ENCODE measurements around the gene MRPS7. TPM values are rescaled to one million over a fixed set of nuclear protein-coding genes. Genes with fewer than 3 reads are reported as not detected.
"Not testable (repeated sequence)": the region's sequence is repeated elsewhere in the genome, so short reads cannot be mapped to it uniquely, and the experiment has no call there.

MRPS7 gene
- total RNA-seq, 2 donors from 2014 or later: 40.8 to 45.3 TPM

GRCh38 chr17:75288770-75289114, 27.1 kb downstream of the MRPS7 start:
- H3K27me3 ChIP-seq (replicated peaks; ENCODE audit: insufficient read depth): no peaks in the 10 kb centered on the region
- DNase-seq (ENCODE audit: low spot score): no peak
- TF ChIP-seq CTCF (IDR thresholded peaks at IDR 0.05) (no peak), POLR2AphosphoS5 (IDR thresholded peaks at IDR 0.05) (no peak), POLR2A (IDR thresholded peaks at IDR 0.05) (no peak)
- 2% methylated on average over 13 of the region's 14 CpGs for WGBS
- H3K27ac ChIP-seq: peak overlapping the region; percentile 84 to 88
- no peaks in the 10 kb centered on the region for H3K9me3 ChIP-seq
- no peaks in the 10 kb centered on the region for H3K36me3 ChIP-seq
- H3K4me1 ChIP-seq (replicated peaks): no peaks in the 10 kb centered on the region
- H3K4me3 ChIP-seq: peak overlapping the region; percentile 66 to 69
- intact Hi-C loops (cut with DNase I): no loop called here

DNA sequence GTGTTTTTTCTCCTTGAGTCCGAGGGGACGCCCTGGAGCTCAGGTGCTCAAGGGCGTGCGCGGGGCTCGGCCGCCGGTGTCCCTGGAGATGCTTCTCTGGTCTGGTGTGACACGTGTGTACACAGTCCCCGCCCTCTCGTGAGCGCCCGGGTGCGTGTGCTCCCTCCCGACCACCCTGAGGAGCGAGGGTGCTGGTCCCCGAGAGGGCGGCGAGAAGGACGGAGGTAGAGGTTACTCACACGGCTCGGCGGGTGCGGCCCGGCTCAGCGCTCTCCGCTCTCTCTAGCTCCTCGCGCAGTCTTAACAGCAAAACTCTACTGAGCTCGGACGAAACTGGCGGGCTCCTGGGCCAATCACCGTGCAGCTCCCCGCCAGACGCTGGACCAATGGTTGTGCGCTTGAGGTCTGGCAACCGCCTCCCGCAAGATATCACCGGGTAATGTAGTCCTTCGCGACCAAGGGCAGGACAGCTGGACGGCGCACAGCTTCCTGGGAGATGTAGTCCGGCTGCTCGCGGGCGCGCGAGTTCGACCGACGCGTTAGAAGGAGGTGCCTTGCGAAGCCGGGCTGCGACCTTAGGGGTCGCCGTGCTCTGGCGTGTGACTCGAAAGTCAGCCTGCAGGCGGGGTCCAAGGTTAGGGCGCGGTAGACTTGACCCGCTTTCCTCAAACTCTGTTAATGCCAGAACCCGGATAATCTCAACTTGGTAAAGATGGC, 27.6 kb downstream of the MRPS7 start, which contains the start of gene SLC25A19:
TSS of gene SLC25A19 (minus strand) at position 319 of the 717 bp plus-strand sequence. CDS start 2,669 bp downstream, outside the sequence.
- Histone ChIP-seq H3K4me3 (peak within 1 kb of the TSS; percentile 66 to 69), H3K27me3 (replicated peaks; ENCODE audit: insufficient read depth) (no peaks in the 10 kb centered on the region), H3K9me3 (no peaks in the 10 kb centered on the region), H3K4me1 (replicated peaks) (no peaks in the 10 kb centered on the region), H3K27ac (peak within 1 kb of the TSS; percentile 84 to 88), H3K36me3 (no peaks in the 10 kb centered on the region)
- intact Hi-C loops (cut with DNase I): no loop called here
- TF ChIP-seq POLR2AphosphoS5 (IDR thresholded peaks at IDR 0.05) (peak; percentile 98), POLR2A (IDR thresholded peaks at IDR 0.05) (peak; percentile 98), CTCF (IDR thresholded peaks at IDR 0.05) (peak in 1 of 4 experiments; percentile 13)
- peak; percentile 98 for DNase-seq (ENCODE audit: low spot score)
- WGBS: under 1% methylated on average over 63 of the region's 65 CpGs

- no peak for TF ChIP-seq CTCF (IDR thresholded peaks at IDR 0.05)
- TF ChIP-seq POLR2AphosphoS5 (IDR thresholded peaks at IDR 0.05): no peak
- TF ChIP-seq POLR2A (IDR thresholded peaks at IDR 0.05): no peak
- H3K4me3 ChIP-seq: peak overlapping the region; percentile 66 to 69
- no peaks in the 10 kb centered on the region for H3K36me3 ChIP-seq
- intact Hi-C loops (cut with DNase I): no loop called here
- H3K27me3 ChIP-seq (replicated peaks; ENCODE audit: insufficient read depth): no peaks in the 10 kb centered on the region
- DNase-seq (ENCODE audit: low spot score): peak; percentile 32
- WGBS: 8% methylated on average over 26 of the region's 26 CpGs
- H3K9me3 ChIP-seq: no peaks in the 10 kb centered on the region
- no peaks in the 10 kb centered on the region for H3K4me1 ChIP-seq (replicated peaks)
- peak overlapping the region; percentile 84 to 88 for H3K27ac ChIP-seq
These were observed 28.2 kb downstream of the MRPS7 start for GRCh38 chr17:75289832-75290337.

DNA sequence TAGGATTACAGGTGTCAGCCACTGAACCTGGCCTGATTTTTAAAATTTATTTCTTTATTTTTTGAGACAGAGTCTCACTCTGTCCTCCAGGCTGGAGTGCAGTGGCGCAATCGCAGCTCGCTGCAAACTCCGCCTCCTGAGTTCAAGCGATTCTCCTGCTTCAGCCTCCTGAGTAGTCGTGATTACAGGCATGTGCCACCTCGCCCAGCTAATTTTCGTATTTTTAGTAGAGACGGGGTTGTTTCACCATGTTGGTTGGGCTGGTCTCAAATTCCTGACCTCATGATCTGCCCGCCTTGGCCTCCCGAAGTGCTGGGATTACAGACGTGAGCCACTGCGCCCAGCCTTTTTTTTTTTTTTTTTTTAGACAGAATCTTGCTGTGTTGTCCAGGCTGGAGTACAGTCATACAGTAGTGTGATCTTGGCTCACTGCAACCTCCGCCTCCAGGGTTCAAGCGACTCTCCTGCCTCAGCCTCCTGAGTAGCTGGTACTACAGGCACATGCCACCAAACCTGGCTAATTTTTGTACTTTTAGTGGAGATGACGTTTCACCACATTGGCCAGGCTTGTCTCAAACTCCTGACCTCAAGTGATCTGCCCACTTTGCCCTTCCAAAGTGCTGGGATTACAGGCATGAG, 31.2 kb downstream of the MRPS7 start:
- H3K27me3 ChIP-seq (replicated peaks; ENCODE audit: insufficient read depth); H3K36me3 ChIP-seq; H3K4me1 ChIP-seq (replicated peaks); intact Hi-C loops (cut with DNase I); H3K4me3 ChIP-seq; H3K27ac ChIP-seq; H3K9me3 ChIP-seq; DNase-seq (ENCODE audit: low spot score): not testable (repeated sequence)
- 75% methylated on average over 16 of the region's 16 CpGs for WGBS

GRCh38 chr17:75295201-75296158, 33.8 kb downstream of the MRPS7 start:
- intact Hi-C loops (cut with DNase I): no loop called here

More at GRCh38 chr17:75295201-75296158, 33.8 kb downstream of the MRPS7 start:
- WGBS: 83% methylated on average over 8 of the region's 8 CpGs
- DNase-seq (ENCODE audit: low spot score): no peak
- TF ChIP-seq POLR2A (IDR thresholded peaks at IDR 0.05) (no peak), CTCF (IDR thresholded peaks at IDR 0.05) (no peak), POLR2AphosphoS5 (IDR thresholded peaks at IDR 0.05) (no peak)
- no peak overlapping the region for H3K27ac ChIP-seq
- no peak overlapping the region for H3K4me3 ChIP-seq
- no peaks in the 10 kb centered on the region for H3K27me3 ChIP-seq (replicated peaks; ENCODE audit: insufficient read depth)
- H3K4me1 ChIP-seq (replicated peaks): no peaks in the 10 kb centered on the region
- H3K9me3 ChIP-seq: no peaks in the 10 kb centered on the region
- no peaks in the 10 kb centered on the region for H3K36me3 ChIP-seq

All from prostate gland (tissue), 2 donors.